ENCODE data around the gene WDR77.

WDR77 gene

DNA sequence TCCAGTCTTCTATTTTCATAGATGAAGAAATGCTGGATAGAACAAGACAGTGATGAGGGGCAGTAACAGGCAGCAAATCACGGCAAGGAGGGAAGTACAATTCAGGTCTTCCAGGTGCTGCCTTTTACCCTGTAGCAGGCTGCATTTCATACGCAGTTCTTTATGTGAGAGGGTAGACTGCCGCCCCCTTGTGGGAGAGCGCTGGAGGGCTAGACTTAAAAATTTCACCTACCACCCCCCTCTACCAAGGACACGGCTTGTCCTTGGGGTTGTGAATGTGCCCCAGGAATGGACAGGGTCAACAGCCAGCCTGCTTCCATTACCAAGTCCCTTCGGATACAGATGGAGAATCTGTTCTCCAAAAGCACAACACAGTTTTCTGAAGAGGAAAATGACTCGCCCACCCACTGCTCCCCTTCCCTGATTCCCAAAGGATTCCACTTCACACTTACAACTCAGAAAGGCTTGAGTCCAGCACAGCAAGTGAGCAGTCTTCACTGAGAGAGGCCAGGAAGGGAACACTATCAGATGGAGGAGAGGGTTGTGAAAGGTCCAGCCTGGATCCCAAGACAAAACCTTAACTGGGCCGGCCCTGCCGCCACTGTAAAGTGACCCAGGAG is 7.4 kb downstream of the WDR77 start:
- DNase-seq (ENCODE audit: insufficient read length, low spot score) (no peak), FAIRE-seq (peak; percentile 58)

GRCh38 chr1:111439461-111440351 is 9.3 kb downstream of the WDR77 start:
- no peak for FAIRE-seq

GRCh38 chr1:111436726-111437125 is 12.3 kb downstream of the WDR77 start:
- FAIRE-seq (no peak), DNase-seq (ENCODE audit: insufficient read length, low spot score) (no peak)

More at GRCh38 chr1:111439461-111440351, 9.3 kb downstream of the WDR77 start:
- no peak for DNase-seq (ENCODE audit: insufficient read length, low spot score)

GRCh38 chr1:111424281-111424680 is 24.8 kb downstream of the WDR77 start:
- FAIRE-seq (no peak), DNase-seq (ENCODE audit: insufficient read length, low spot score) (no peak)

- FAIRE-seq (no peak), DNase-seq (ENCODE audit: insufficient read length, low spot score) (no peak)
Measured at GRCh38 chr1:111422546-111423391, 26.3 kb downstream of the WDR77 start.

DNA sequence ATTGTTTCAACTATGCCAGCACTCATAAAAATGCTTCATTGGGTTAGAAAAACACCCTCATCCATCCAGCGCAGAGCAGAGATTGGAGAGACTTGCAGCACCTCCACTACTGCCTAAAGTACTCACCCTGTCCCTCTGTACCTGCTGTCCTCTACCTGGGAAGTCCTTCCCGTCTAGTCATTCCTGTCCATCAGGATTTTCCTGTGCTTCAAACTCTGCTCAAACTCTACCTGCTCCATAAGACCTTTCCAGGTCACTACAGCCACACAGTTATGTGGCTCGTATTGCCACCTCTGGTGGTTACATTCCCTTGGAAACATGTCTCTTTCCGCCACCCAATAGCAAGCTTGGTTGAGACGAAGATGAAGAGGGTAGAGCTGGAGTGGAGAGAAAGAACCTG is 28.7 kb downstream of the WDR77 start:
- no peak for DNase-seq (ENCODE audit: insufficient read length, low spot score)
- FAIRE-seq = no peak

GRCh38 chr1:111419037-111419436 is 30.0 kb downstream of the WDR77 start:
- DNase-seq (ENCODE audit: insufficient read length, low spot score) (no peak), FAIRE-seq (no peak)

DNA sequence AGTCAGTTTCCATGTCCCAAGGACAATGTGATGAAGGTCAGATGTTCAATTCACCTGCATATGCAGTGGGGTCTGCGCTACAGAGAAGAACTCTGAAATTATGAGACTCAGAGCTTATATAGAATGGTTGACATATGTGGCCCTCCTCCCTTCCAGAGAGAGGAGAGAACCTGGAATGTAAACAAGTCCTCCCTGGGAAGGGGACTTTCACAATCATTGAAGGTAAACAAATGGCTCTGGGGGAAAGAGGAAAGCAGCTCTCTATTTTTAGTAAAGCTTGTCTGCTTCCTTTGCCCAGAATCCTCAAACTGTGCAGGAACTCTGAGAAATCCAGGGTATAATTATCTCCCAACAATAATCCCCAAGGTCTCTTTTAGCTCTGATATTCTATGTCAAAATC is 31.3 kb downstream of the WDR77 start:
- FAIRE-seq (no peak), DNase-seq (ENCODE audit: insufficient read length, low spot score) (no peak)

GRCh38 chr1:111415461-111415860 is 33.6 kb downstream of the WDR77 start:
- no peak for DNase-seq (ENCODE audit: insufficient read length, low spot score)
- FAIRE-seq = no peak

DNA sequence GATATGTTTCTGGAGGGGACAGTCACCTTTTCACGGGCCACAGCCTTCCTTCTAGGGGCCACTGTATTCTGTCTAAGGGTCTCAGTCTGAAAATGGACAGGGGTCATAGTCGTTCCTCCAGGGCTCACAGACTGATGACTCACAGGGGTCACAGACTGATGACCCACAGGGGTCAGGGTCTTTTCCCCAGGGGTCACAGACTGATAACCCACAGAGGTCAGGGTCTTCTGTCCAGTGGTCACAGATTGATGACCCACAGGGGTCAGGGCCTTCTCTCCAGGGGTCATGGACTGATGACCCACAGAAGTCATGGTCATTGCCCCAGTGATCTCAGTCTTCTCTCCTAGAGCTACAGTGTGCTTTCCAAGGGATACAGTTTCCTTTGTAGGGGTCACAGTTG is 34.3 kb downstream of the WDR77 start:
- FAIRE-seq = no peak
- no peak for DNase-seq (ENCODE audit: insufficient read length, low spot score)

DNA sequence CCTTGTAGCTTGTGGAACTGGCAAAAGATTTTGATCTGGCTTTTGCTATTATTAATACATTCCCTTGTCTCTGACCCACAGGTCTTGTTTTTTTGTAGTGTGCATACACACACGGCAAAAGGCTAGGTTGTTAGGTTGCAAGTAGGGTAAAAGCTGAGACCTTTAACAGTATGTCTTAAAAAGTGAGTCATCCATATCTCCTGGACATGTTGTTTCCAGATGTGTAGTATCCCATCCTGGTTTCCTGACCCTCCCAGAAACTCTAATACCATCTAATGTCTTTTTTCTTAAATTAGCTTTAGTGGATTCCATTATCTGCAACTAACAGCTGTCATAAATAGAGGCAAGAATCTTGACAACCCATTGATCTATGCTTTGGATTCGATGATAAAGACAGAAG is 36.2 kb downstream of the WDR77 start:
- DNase-seq (ENCODE audit: insufficient read length, low spot score) (no peak), FAIRE-seq (no peak)

- DNase-seq (ENCODE audit: insufficient read length, low spot score) = no peak
- FAIRE-seq = no peak
Measured at GRCh38 chr1:111407301-111407700, 41.8 kb downstream of the WDR77 start.

GRCh38 chr1:111406321-111406768 is 42.7 kb downstream of the WDR77 start:
- FAIRE-seq (peak; percentile 98), DNase-seq (ENCODE audit: insufficient read length, low spot score) (peak; percentile 52)

- FAIRE-seq (peak; percentile 68), DNase-seq (ENCODE audit: insufficient read length, low spot score) (no peak)
Measured at GRCh38 chr1:111404588-111404987, 44.5 kb downstream of the WDR77 start.

DNA sequence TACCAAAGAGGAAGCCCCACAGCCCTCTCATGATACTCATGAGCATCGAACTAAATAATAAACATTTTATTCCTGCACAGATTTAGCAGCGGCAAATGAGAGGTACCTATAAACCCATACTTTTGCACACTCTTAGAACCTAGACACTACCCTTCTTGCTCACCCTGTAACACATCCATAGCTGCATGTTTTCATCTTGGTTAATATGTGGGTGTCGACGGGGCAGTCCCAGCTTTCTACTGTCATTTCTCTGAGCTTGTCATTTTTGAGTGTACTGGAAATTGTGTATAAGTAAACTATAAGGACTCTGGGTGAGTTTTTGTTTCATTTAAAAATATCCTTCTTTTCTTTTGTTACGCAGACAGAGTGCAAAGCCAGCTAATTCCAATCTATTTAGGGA is 47.0 kb downstream of the WDR77 start:
- DNase-seq (ENCODE audit: insufficient read length, low spot score) = no peak
- FAIRE-seq = no peak

GRCh38 chr1:111399792-111400610 is 49.1 kb downstream of the WDR77 start:
- DNase-seq (ENCODE audit: insufficient read length, low spot score) (peak; percentile 17), FAIRE-seq (peak; percentile 93)

DNA sequence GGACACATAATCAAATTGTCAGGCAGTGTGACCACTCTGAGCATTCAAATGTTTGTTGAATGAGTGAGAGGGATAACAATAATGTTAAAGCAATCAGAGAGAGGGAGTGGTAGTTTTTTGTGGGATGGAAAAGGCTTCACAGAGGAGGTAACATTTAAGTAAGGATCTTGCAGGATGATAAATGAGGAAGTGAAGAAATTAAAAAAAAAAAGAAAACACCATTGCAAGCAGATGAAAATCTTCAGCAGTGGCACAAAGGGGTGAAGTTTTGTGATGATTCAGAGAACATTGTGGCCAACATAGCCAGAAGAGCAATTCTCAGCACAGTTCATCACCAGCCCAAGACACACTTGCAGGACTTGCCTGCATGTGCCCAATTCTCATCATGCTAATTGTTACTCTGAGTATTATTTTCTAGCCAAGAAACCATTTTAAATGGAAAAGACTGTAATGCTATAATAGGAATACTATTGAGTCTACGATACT is 56.6 kb downstream of the WDR77 start:
- no peak for DNase-seq (ENCODE audit: insufficient read length, low spot score)
- no peak for FAIRE-seq

DNA sequence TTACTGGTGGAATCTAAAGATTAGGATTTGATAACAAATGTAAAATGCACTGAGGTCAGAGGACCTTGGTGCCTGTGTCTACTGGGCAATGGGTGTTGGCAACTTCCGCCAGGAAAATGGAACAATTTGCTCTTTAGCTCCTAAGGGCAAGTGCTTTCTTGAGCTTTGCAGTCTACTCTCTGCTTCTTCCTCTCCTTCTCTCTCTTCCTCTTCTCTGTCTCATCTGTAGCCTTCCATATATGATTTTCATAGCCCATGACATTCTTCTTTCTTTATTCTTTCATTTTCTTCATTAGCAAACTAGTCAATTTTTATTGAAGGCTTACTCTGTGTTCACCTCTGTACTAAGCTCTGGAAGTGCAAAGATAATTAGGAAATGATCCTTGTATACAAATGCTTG is 57.0 kb downstream of the WDR77 start:
- DNase-seq (ENCODE audit: insufficient read length, low spot score) (no peak), FAIRE-seq (no peak)

All from GM19239 (cell line).